BJ (cell line): Measurements from ENCODE around the gene UBTF. TPM values are rescaled to one million over a fixed set of nuclear protein-coding genes. Genes with fewer than 3 reads are reported as not detected.

Source experiments
- CTCF ChIA-PET: fragments of 350-600 bp; formaldehyde crosslinking; extraction: SDS; loops from one replicate; lab custom pipeline; 2021; ENCODE audit warnings: antibody characterized with exemption, inconsistent platforms; lab: Yijun Ruan, JAX
- POLR2A ChIA-PET: fragments of 300-600 bp; sonication (Branson Sonifier 250); formaldehyde crosslinking; extraction: SDS; loops from one replicate; lab custom pipeline; 2021; ENCODE audit warnings: antibody characterized with exemption; lab: Charles Lee
- DNase-seq: peaks from one replicate; pipeline ENCODE4 v3.0.0-alpha.2; 2011; ENCODE audit warnings: low read depth
- H3K27me3 ChIP-seq: 2 replicates; pipeline ENCODE4 v1.6.0; 2011; ENCODE audit warnings: low read length; ENCODE audit not compliant: control insufficient read depth, insufficient read depth
- H3K36me3 ChIP-seq: 2 replicates; pipeline ENCODE4 v1.5.1; 2011; ENCODE audit warnings: low read length; ENCODE audit not compliant: control insufficient read depth, insufficient read depth
- H3K4me3 ChIP-seq: 2 replicates; pipeline ENCODE4 v1.5.1; 2011; ENCODE audit warnings: low read depth, mild to moderate bottlenecking, control low read depth, low read length
- CTCF ChIP-seq: IDR thresholded peaks from 2 replicates; pipeline ENCODE4 v1.5.1; 2011; ENCODE audit warnings: low read depth, mild to moderate bottlenecking, control low read depth, inconsistent platforms, low read length, moderate library complexity; ENCODE audit not compliant: insufficient read depth
- polyA plus RNA-seq: library from polyadenylated mRNA; depleted of rRNA; stranded (reverse); fragments of >200 nt; gene quantifications from 2 replicates; pipeline ENCODE4 v1.2.3, GENCODE V29; 2011

Gene UBTF
- polyA plus RNA-seq, 1 experiment = 21.1 TPM

- ChIA-PET CTCF (interaction anchor here (0.7 kb wide), 1 partner anchor 14 kb away, joined by 3 read pairs; no protein-coding TSS in a partner anchor), POLR2A (no interaction called here)
- Histone ChIP-seq H3K4me3 (no peak overlapping the region), H3K36me3 (peaks cover 3% of the 10 kb centered on the region), H3K27me3 (no peaks in the 10 kb centered on the region)
- DNase-seq = no peak
- no peak for TF ChIP-seq CTCF
These were observed 36.5 kb downstream of the UBTF start for GRCh38 chr17:44183024-44183423.

- no peak overlapping the region for H3K4me3 ChIP-seq
- POLR2A ChIA-PET = no interaction called here
- H3K36me3 ChIP-seq = peaks cover 9% of the 10 kb centered on the region
- H3K27me3 ChIP-seq = no peaks in the 10 kb centered on the region
- no peak for DNase-seq
- CTCF ChIA-PET = no interaction called here
- no peak for TF ChIP-seq CTCF
These were observed 41.3 kb downstream of the UBTF start for GRCh38 chr17:44178133-44178532.

GRCh38 chr17:44177640-44178039 lies 41.8 kb downstream of the UBTF start:
- no peak overlapping the region for H3K4me3 ChIP-seq
- peaks cover 9% of the 10 kb centered on the region for H3K36me3 ChIP-seq
- ChIA-PET CTCF (no interaction called here), POLR2A (no interaction called here)
- TF ChIP-seq CTCF = no peak
- DNase-seq = no peak
- H3K27me3 ChIP-seq = no peaks in the 10 kb centered on the region

GRCh38 chr17:44176671-44177501 lies 42.6 kb downstream of the UBTF start:
- ChIA-PET CTCF (interaction anchor here (0.6 to 0.7 kb wide), 2 partner anchors 8 to 198 kb away, joined by 3 to 4 read pairs; no protein-coding TSS in a partner anchor), POLR2A (no interaction called here)
- Histone ChIP-seq H3K27me3 (no peaks in the 10 kb centered on the region), H3K4me3 (no peak overlapping the region), H3K36me3 (peaks cover 9% of the 10 kb centered on the region)
- no peak for TF ChIP-seq CTCF
- no peak for DNase-seq

- POLR2A ChIA-PET = no interaction called here
- DNase-seq = no peak
- Histone ChIP-seq H3K36me3 (peaks cover 7% of the 10 kb centered on the region), H3K27me3 (no peaks in the 10 kb centered on the region), H3K4me3 (no peak overlapping the region)
- TF ChIP-seq CTCF = no peak
- CTCF ChIA-PET = interaction anchor here (0.7 kb wide), 1 partner anchor 199 kb away, joined by 3 read pairs; no protein-coding TSS in a partner anchor
These were observed 43.2 kb downstream of the UBTF start for GRCh38 chr17:44176257-44176656.
